Natural killer cell (primary cell): Measurements from ENCODE around the gene INPP5A. TPM values are rescaled to one million over a fixed set of nuclear protein-coding genes. Genes with fewer than 3 reads are reported as not detected.

Experiments used
- ATAC-seq, 3 donors: fragments of 150-1000 bp in 2 of 3; fragments of 200-7000 bp in 1 of 3; cut with Tn5 transposase; 1 replicate in 1 of 3; 2 replicates in 2 of 3; pipeline ENCODE4 v1.10.0; 2021; ENCODE audit warnings: mild to moderate bottlenecking in 2 of 3, moderate library complexity in 2 of 3
- DNase-seq, 2 donors: peaks; one replicate each; pipeline versions ENCODE4 v3.0.0 to v3.0.0-alpha.2; 2013 to 2021; ENCODE audit warnings: mixed read lengths in 1 of 2
- H3K27ac ChIP-seq: one replicate; pipeline ENCODE4 v1.5.1; 2013; ENCODE audit warnings: mild to moderate bottlenecking, low read length
- H3K27me3 ChIP-seq: one replicate; pipeline ENCODE4 v1.6.1; 2013; ENCODE audit warnings: low read length; ENCODE audit not compliant: control insufficient read depth, insufficient read depth
- H3K36me3 ChIP-seq: one replicate; pipeline ENCODE4 v1.6.1; 2013; ENCODE audit warnings: low read length; ENCODE audit not compliant: control insufficient read depth, insufficient read depth
- H3K4me1 ChIP-seq: one replicate; pipeline ENCODE4 v1.6.1; 2013; ENCODE audit warnings: low read length; ENCODE audit not compliant: control insufficient read depth, insufficient read depth
- H3K4me3 ChIP-seq: one replicate; pipeline ENCODE4 v1.5.1; 2013; ENCODE audit warnings: low read length
- H3K9me3 ChIP-seq: one replicate; pipeline ENCODE4 v1.6.1; 2013; ENCODE audit warnings: low read length; ENCODE audit not compliant: control insufficient read depth, insufficient read depth
- H3K27ac Mint-ChIP-seq, 2 donors: one replicate each; pipeline ENCODE4 v1.8.0; 2022; ENCODE audit warnings: mild to moderate bottlenecking in 2 of 2, mixed read lengths in 2 of 2, moderate library complexity in 1 of 2
- H3K27me3 Mint-ChIP-seq, 2 donors: one replicate each; pipeline ENCODE4 v1.8.0; 2022; ENCODE audit warnings: low read depth in 2 of 2, mixed read lengths in 2 of 2
- H3K36me3 Mint-ChIP-seq: one replicate; pipeline ENCODE4 v1.8.0; 2022; ENCODE audit warnings: mixed read lengths
- H3K4me1 Mint-ChIP-seq, 2 donors: one replicate each; pipeline ENCODE4 v1.8.0; 2022; ENCODE audit warnings: mixed read lengths in 2 of 2
- H3K4me3 Mint-ChIP-seq: one replicate; pipeline ENCODE4 v1.8.0; 2022; ENCODE audit warnings: mild to moderate bottlenecking, moderate library complexity, mixed read lengths
- H3K9me3 Mint-ChIP-seq, 2 donors: one replicate each; pipeline ENCODE4 v1.8.0; 2022; ENCODE audit warnings: mixed read lengths in 2 of 2
- WGBS: methylation state at CpG from one replicate; pipeline ENCODE4 v1.1.7; 2013; ENCODE audit warnings: missing lambda C conversion rate; ENCODE audit not compliant: insufficient coverage; 5-methylcytosine and 5-hydroxymethylcytosine counted together
- intact Hi-C: fragments of 100-400 bp; cut with micrococcal nuclease; formaldehyde crosslinking; loops from one replicate; pipeline ENCODE4 v1.14.2; 2022
- total RNA-seq, 4 donors: library from RNA; stranded (reverse); fragments of 120-200 nt in 1 of 4; gene quantifications; one replicate each; pipeline versions ENCODE4 v1.2.3 to v1.2.4, GENCODE V29; 2013 to 2022
- TF ChIP-seq, protein P1 (sequence below): fragments of 200-600 bp; IDR thresholded peaks from one replicate; pipeline ENCODE4 v1.8.0; 2022; ENCODE audit warnings: antibody characterized with exemption

INPP5A gene
- total RNA-seq, 3 donors from 2014 or later (not counting 1 experiment from before 2014, with no cell fraction given): 12.6 to 38.6 (median 18.6) TPM

- TF ChIP-seq, protein P1, sequence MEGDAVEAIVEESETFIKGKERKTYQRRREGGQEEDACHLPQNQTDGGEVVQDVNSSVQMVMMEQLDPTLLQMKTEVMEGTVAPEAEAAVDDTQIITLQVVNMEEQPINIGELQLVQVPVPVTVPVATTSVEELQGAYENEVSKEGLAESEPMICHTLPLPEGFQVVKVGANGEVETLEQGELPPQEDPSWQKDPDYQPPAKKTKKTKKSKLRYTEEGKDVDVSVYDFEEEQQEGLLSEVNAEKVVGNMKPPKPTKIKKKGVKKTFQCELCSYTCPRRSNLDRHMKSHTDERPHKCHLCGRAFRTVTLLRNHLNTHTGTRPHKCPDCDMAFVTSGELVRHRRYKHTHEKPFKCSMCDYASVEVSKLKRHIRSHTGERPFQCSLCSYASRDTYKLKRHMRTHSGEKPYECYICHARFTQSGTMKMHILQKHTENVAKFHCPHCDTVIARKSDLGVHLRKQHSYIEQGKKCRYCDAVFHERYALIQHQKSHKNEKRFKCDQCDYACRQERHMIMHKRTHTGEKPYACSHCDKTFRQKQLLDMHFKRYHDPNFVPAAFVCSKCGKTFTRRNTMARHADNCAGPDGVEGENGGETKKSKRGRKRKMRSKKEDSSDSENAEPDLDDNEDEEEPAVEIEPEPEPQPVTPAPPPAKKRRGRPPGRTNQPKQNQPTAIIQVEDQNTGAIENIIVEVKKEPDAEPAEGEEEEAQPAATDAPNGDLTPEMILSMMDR: no peak
- H3K27ac Mint-ChIP-seq: peak overlapping the region in 1 of 2 donors; percentile 49
- H3K4me1 ChIP-seq: peaks cover 68% of the 10 kb centered on the region
- ATAC-seq (no peak), DNase-seq (no peak)
- H3K4me1 Mint-ChIP-seq: peaks cover 64 to 79% of the 10 kb centered on the region in 2 donors
- no peaks in the 10 kb centered on the region for H3K9me3 ChIP-seq
- no peaks in the 10 kb centered on the region for H3K27me3 ChIP-seq
- H3K27ac ChIP-seq: no peak overlapping the region
- H3K4me3 Mint-ChIP-seq: no peak overlapping the region
- H3K36me3 Mint-ChIP-seq: no peaks in the 10 kb centered on the region
- no peaks in the 10 kb centered on the region for H3K9me3 Mint-ChIP-seq
- 94% methylated on average over 33 of the region's 33 CpGs for WGBS
- H3K4me3 ChIP-seq: no peak overlapping the region
- no peaks in the 10 kb centered on the region for H3K36me3 ChIP-seq
- intact Hi-C loops: loop anchor here (5.0 kb wide), 1 partner anchor 33 kb away; no protein-coding TSS in a partner anchor
- peaks cover 6 to 10% of the 10 kb centered on the region in 2 donors for H3K27me3 Mint-ChIP-seq
These were observed 52.6 kb downstream of the INPP5A start for GRCh38 chr10:132590094-132590751.

GRCh38 chr10:132590752-132591121 is 53.1 kb downstream of the INPP5A start:
- 93% methylated on average over 9 of the region's 10 CpGs for WGBS
- Mint-ChIP-seq H3K27me3 (peaks cover 4 to 7% of the 10 kb centered on the region in 2 donors), H3K4me1 (peaks cover 61 to 80% of the 10 kb centered on the region in 2 donors), H3K27ac (peak overlapping the region; percentile 17 to 49), H3K4me3 (no peak overlapping the region), H3K9me3 (no peaks in the 10 kb centered on the region), H3K36me3 (no peaks in the 10 kb centered on the region)
- H3K9me3 ChIP-seq: no peaks in the 10 kb centered on the region
- intact Hi-C loops: loop anchor here (5.0 kb wide), 1 partner anchor 33 kb away; no protein-coding TSS in a partner anchor
- ATAC-seq (no peak), DNase-seq (no peak)
- TF ChIP-seq, protein P1: no peak
- no peaks in the 10 kb centered on the region for H3K27me3 ChIP-seq
- no peak overlapping the region for H3K27ac ChIP-seq
- peaks cover 64% of the 10 kb centered on the region for H3K4me1 ChIP-seq
- H3K36me3 ChIP-seq: no peaks in the 10 kb centered on the region
- H3K4me3 ChIP-seq: no peak overlapping the region

DNA sequence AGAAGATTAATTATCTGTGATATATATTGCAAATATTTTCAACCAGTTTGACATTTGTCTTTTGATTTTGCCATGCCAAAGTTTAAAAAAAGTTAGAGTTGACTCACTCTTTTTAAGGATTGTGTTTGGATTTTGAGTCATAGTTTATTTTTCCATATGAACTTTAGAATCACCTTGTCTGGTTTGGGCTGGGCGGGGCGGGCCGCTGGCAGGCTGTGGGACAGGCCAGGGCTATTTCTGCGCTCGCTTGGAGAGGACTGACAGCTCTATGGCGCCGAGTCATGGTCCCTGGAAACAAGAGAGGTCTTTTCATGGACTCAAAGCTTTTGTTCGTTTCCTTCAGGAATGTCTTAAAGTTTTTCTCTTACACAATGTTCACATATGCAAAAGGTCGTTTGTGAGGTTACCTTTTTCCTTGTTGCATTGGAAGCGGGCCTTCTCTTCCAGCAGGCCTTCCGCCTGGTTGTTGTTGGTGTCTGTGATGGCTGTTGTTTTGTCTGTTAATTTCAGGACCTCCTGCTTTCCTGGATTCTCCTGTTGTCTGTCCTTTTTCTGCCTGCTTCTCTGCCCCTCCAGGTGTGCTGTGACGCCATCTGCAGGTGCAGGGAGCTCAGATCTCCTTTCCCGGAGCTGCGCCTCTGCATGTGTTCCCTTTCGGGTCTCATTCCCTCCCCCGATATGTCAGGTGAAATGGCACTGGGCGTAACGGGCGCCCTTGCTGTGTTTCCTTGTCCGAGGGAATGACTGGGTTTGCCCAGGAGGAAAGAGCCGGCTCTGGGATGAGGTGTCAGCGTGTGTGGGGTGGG is 53.8 kb downstream of the INPP5A start:
- Mint-ChIP-seq H3K9me3 (no peaks in the 10 kb centered on the region), H3K27me3 (peaks cover under 1 to 2% of the 10 kb centered on the region in 2 donors), H3K4me3 (no peak overlapping the region), H3K27ac (peak overlapping the region; percentile 74 to 89), H3K36me3 (no peaks in the 10 kb centered on the region), H3K4me1 (peaks cover 55 to 78% of the 10 kb centered on the region in 2 donors)
- no peaks in the 10 kb centered on the region for H3K9me3 ChIP-seq
- DNase-seq (no peak), ATAC-seq (no peak)
- H3K36me3 ChIP-seq: no peaks in the 10 kb centered on the region
- TF ChIP-seq, protein P1: no peak
- H3K4me3 ChIP-seq: no peak overlapping the region
- no peaks in the 10 kb centered on the region for H3K27me3 ChIP-seq
- H3K27ac ChIP-seq: no peak overlapping the region
- WGBS: 92% methylated on average over 22 of the region's 22 CpGs
- intact Hi-C loops: loop anchor here (5.0 kb wide), 1 partner anchor 34 kb away; no protein-coding TSS in a partner anchor
- H3K4me1 ChIP-seq: peaks cover 57% of the 10 kb centered on the region
